Left lung (tissue), 10 donors: Measurements from ENCODE around the gene ANKRD13D. TPM values are rescaled to one million over a fixed set of nuclear protein-coding genes. Genes with fewer than 3 reads are reported as not detected.

ENCODE experiments used
- ATAC-seq: fragments of 200-7000 bp; cut with Tn5 transposase; one replicate; pipeline ENCODE4 v1.9.1; 2020; ENCODE audit warnings: moderate library complexity
- DNase-seq, 4 donors: peaks; one replicate each; pipeline ENCODE4 v3.0.0-alpha.2; 2013 to 2020
- H3K27ac ChIP-seq, 2 donors: fragments of 200-600 bp; sonication (generic) in 1 of 2; one replicate each; pipeline versions ENCODE4 v1.5.0 to v1.8.0; 2020 to 2021
- H3K27me3 ChIP-seq, 2 donors: fragments of 200-600 bp; sonication (generic) in 1 of 2; one replicate each; pipeline versions ENCODE4 v1.5.0 to v1.8.0; 2020 to 2021
- H3K36me3 ChIP-seq, 2 donors: fragments of 200-600 bp; sonication (generic) in 1 of 2; one replicate each; pipeline versions ENCODE4 v1.5.0 to v1.8.0; 2020 to 2021
- H3K4me1 ChIP-seq, 2 donors: fragments of 200-600 bp; one replicate each; pipeline ENCODE4 v1.8.0; 2021
- H3K4me3 ChIP-seq, 2 donors: fragments of 200-600 bp; sonication (generic) in 1 of 2; one replicate each; pipeline versions ENCODE4 v1.5.0 to v1.8.0; 2020 to 2021; ENCODE audit warnings: mild to moderate bottlenecking in 1 of 2
- H3K9me3 ChIP-seq, 2 donors: fragments of 200-600 bp; sonication (generic) in 1 of 2; one replicate each; pipeline versions ENCODE4 v1.5.0 to v1.8.0; 2020 to 2021
- intact Hi-C, 2 donors: fragments of 100-400 bp; cut with DNase I; formaldehyde crosslinking; loops; one replicate each; pipeline versions ENCODE4 v1.11.2 to v1.14.2; 2022
- polyA plus RNA-seq, 6 donors: library from polyadenylated mRNA; unstranded; fragments of 120-200 nt; gene quantifications; one replicate each; pipeline ENCODE4 v1.2.1, GENCODE V29; 2013; ENCODE audit not compliant: insufficient read length in 6 of 6
- total RNA-seq, 2 donors: library from RNA; stranded (reverse); fragmentation: NEBNext Ultra II Directional; extraction: Animal tissue kit (Norgen Biotek cat#: 25700); gene quantifications; one replicate each; pipeline ENCODE4 v1.2.1, GENCODE V29; 2021
- TF ChIP-seq, protein P1 (sequence below), 2 donors: fragments of 200-600 bp; sonication (generic) in 1 of 2; IDR thresholded peaks; one replicate each; pipeline versions ENCODE4 v1.5.0 to v1.8.0; 2021; ENCODE audit warnings: antibody characterized with exemption in 2 of 2
- donor health status: DM: no; HTN: yes; CAD: no.
- donor health status: DM: no; HTN: no; CAD: no.

Gene ANKRD13D
- total and polyA plus RNA-seq, 8 donors, result 34.5 to 81.2 (median 50.3) TPM

DNA sequence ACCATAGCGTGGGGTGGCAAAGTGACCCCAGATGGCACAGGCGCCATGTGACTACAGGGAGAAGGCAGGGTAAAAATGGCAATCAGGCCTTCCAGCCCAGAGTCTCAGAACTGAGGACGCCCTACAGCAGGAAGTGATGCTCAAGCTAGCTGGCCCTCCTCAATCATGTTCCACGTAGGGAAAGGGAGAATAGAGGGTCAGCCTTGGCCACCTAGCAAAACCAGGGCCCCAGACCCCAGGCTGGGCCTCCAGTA lies 978 bp upstream of the ANKRD13D start:
- ATAC-seq, result no peak
- Histone ChIP-seq H3K36me3 (peaks cover 0 to 73% of the 10 kb centered on the region in 2 donors), H3K4me3 (peak overlapping the region; percentile 81 to 89), H3K27me3 (no peaks in the 10 kb centered on the region), H3K9me3 (no peaks in the 10 kb centered on the region), H3K4me1 (peaks cover 11 to 88% of the 10 kb centered on the region in 2 donors), H3K27ac (peak overlapping the region; percentile 92 to 100)
- intact Hi-C loops, result no loop called here
- no peak for DNase-seq
- TF ChIP-seq, protein P1, sequence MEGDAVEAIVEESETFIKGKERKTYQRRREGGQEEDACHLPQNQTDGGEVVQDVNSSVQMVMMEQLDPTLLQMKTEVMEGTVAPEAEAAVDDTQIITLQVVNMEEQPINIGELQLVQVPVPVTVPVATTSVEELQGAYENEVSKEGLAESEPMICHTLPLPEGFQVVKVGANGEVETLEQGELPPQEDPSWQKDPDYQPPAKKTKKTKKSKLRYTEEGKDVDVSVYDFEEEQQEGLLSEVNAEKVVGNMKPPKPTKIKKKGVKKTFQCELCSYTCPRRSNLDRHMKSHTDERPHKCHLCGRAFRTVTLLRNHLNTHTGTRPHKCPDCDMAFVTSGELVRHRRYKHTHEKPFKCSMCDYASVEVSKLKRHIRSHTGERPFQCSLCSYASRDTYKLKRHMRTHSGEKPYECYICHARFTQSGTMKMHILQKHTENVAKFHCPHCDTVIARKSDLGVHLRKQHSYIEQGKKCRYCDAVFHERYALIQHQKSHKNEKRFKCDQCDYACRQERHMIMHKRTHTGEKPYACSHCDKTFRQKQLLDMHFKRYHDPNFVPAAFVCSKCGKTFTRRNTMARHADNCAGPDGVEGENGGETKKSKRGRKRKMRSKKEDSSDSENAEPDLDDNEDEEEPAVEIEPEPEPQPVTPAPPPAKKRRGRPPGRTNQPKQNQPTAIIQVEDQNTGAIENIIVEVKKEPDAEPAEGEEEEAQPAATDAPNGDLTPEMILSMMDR (IDR thresholded peaks at IDR 0.05), result no peak

DNA sequence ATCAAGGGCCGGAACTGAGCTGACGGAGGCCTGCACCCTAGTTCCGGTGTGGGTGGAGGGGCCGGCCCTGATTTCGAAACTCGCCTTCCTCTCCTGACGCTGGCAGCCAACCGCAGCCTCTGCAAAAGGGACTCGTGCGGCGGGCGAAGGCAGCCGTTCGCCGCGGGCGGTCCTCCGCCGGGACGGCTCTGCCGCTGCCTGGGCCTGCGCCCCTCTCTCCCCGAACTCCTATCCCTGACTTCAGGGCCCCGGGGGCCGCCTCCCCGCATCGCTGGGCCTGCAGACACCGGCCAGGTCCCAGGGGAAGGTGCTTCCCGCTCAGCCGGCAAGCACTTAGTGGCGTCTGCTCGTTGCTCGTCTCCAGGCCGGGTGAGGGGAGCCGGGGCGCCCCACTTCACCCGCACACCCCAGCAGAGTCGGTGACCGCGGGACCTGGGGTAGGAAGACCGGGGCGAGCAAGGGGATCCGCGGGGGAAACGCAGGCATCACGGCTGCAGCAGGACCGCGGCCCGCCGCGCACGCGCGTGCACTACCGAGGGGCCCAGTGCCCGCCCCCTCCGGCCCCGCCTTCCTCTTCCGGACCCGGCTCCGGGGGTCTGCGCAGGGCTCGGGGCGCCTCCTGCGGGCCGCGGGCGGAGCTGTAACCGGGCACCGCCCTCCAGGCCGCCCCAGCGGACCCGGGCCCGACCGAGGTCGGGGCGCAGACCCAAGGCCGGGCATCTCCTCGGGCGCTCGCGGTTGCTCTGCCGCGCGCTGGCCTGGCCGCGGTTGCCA lies 464 bp upstream of the ANKRD13D start:
- H3K27me3 ChIP-seq, result no peaks in the 10 kb centered on the region
- TF ChIP-seq, protein P1 (IDR thresholded peaks at IDR 0.05), result peak; percentile 25 to 40

DNA sequence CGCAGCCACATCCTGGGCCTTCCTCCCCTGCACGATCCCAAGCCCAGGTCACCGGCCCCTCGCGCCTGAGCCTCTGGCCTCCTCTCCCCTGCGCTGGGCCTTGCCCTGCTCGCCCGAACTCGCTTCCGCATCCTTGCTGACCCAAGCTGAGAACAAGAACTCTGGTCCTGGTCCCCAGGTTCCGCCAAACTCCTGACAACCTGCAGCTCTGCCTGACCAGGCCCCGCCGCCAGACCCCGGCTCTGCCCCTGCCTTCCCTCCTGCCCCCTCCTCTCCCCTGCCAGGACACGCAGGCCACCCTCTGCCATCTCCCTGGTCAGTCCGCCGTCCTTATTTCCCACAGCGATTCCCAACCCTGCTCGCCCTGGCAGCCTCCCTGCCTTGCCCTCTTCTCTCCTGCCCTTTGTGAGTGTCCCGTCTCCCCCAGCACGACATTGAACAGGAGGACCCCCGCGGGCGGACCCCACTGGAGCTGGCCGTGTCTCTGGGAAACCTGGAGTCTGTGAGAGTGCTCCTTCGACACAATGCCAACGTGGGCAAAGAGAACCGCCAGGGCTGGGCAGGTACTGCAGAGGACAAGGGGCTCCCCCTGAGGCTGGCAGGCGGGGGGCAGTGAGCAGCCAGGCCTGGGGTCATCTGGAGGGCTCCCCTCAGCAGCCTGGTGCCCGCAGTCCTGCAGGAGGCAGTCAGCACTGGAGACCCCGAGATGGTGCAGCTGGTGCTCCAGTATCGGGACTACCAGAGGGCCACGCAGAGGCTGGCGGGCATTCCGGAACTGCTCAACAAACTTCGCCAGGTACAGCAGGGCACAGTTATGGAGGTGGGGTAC lies 762 bp downstream of the ANKRD13D start:
- Histone ChIP-seq H3K36me3 (peaks cover 0 to 64% of the 10 kb centered on the region in 2 donors), H3K4me1 (peaks cover 11 to 80% of the 10 kb centered on the region in 2 donors), H3K4me3 (peak overlapping the region; percentile 67 to 89), H3K27me3 (no peaks in the 10 kb centered on the region), H3K9me3 (no peaks in the 10 kb centered on the region), H3K27ac (peak overlapping the region; percentile 70 to 100)
- ATAC-seq, result peak; percentile 1
- intact Hi-C loops, result no loop called here
- DNase-seq, result peak in 2 of 4 donors; percentile 63 to 90
- TF ChIP-seq, protein P1 (IDR thresholded peaks at IDR 0.05), result no peak

More for the DNA sequence above, 464 bp upstream of the ANKRD13D start:
- H3K9me3 ChIP-seq, result no peaks in the 10 kb centered on the region
- ATAC-seq (peak; percentile 89), DNase-seq (peak; percentile 92 to 97 (median 94))
- intact Hi-C loops, result no loop called here
- peaks cover 11 to 88% of the 10 kb centered on the region in 2 donors for H3K4me1 ChIP-seq
- peaks cover 0 to 70% of the 10 kb centered on the region in 2 donors for H3K36me3 ChIP-seq
- peak overlapping the region; percentile 92 to 100 for H3K27ac ChIP-seq
- peak overlapping the region; percentile 81 to 89 for H3K4me3 ChIP-seq

DNA sequence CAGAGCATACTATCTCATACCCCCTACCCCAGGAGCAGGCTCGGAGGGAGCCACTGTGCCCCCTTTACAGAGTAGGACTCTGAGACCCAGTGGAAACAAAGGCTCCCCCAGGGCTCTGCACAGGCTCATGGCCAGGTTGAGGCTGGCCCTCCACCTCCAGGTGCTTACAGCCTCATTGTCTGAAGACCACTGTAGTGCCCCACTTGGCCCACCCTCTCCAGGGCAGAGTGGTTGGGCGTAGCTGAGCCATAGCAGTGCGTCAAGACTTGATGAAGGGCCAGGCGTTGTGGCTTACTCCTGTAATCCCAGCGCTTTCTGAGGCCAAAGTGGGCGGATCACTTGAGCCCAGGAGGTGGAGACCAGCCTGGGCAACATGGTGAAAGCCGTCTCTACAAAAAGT lies 1.7 kb downstream of the ANKRD13D start:
- TF ChIP-seq, protein P1 (IDR thresholded peaks at IDR 0.05), result no peak
- DNase-seq (peak in 2 of 4 donors; percentile 33 to 54), ATAC-seq (no peak)
- intact Hi-C loops, result no loop called here
- H3K27ac ChIP-seq, result peak overlapping the region in 1 of 2 donors; percentile 100
- no peaks in the 10 kb centered on the region for H3K27me3 ChIP-seq
- H3K4me3 ChIP-seq, result peak overlapping the region in 1 of 2 donors; percentile 89
- H3K4me1 ChIP-seq, result peaks cover 11 to 71% of the 10 kb centered on the region in 2 donors
- peaks cover 0 to 64% of the 10 kb centered on the region in 2 donors for H3K36me3 ChIP-seq
- peaks cover 0 to 5% of the 10 kb centered on the region in 2 donors for H3K9me3 ChIP-seq
